Lung (tissue), 12 donors: Measurements from ENCODE around the gene DENND1C. TPM values are rescaled to one million over a fixed set of nuclear protein-coding genes. Genes with fewer than 3 reads are reported as not detected.
A peak's percentile ranks its signal among the peaks of the same experiment; 100 is the strongest.

ENCODE experiments used
- ATAC-seq: fragments of 200-7000 bp; cut with Tn5 transposase; one replicate; pipeline ENCODE4 v1.9.1; 2020; ENCODE audit warnings: moderate number of reproducible peaks; ENCODE audit not compliant: insufficient read depth, low FRiP score
- DNase-seq, 3 donors: peaks; one replicate each; pipeline ENCODE4 v3.0.0-alpha.2; 2013 to 2017
- H3K27ac ChIP-seq, 2 donors: one replicate each; pipeline ENCODE4 v1.5.1; 2013; ENCODE audit warnings: mild to moderate bottlenecking in 2 of 2, moderate library complexity in 2 of 2, control low read depth in 1 of 2, inconsistent platforms in 1 of 2, low read depth in 1 of 2, low read length in 1 of 2
- H3K27me3 ChIP-seq, 3 donors: one replicate each; pipeline ENCODE4 v1.5.1; 2013; ENCODE audit warnings: low read length in 2 of 3; ENCODE audit not compliant: control insufficient read depth in 3 of 3, insufficient read depth in 3 of 3
- H3K36me3 ChIP-seq, 4 donors: one replicate each; pipeline ENCODE4 v1.5.1; 2013; ENCODE audit warnings: low read length in 4 of 4, mild to moderate bottlenecking in 1 of 4, moderate library complexity in 1 of 4; ENCODE audit not compliant: control insufficient read depth in 4 of 4, insufficient read depth in 4 of 4
- H3K4me1 ChIP-seq, 5 donors: one replicate each; pipeline ENCODE4 v1.5.1; 2013; ENCODE audit warnings: low read length in 5 of 5, mild to moderate bottlenecking in 2 of 5, moderate library complexity in 1 of 5; ENCODE audit not compliant: control insufficient read depth in 5 of 5, insufficient read depth in 5 of 5
- H3K4me3 ChIP-seq: one replicate; pipeline ENCODE4 v1.5.1; 2013; ENCODE audit warnings: mild to moderate bottlenecking, control low read depth, moderate library complexity
- H3K9ac ChIP-seq, 2 donors: one replicate each; pipeline ENCODE4 v1.5.1; 2013; ENCODE audit warnings: low read length in 2 of 2, control low read depth in 1 of 2; ENCODE audit not compliant: insufficient read depth in 1 of 2
- H3K9me3 ChIP-seq, 4 donors: one replicate each; pipeline ENCODE4 v1.5.1; 2013; ENCODE audit warnings: low read length in 3 of 4, mild to moderate bottlenecking in 1 of 4, moderate library complexity in 1 of 4; ENCODE audit not compliant: control insufficient read depth in 4 of 4, insufficient read depth in 3 of 4
- CTCF ChIP-seq: IDR thresholded peaks from 2 replicates; pipeline ENCODE4 v1.5.1; 2012; ENCODE audit warnings: mild to moderate bottlenecking; ENCODE audit errors: control extremely low read depth, extremely low read depth
- WGBS, 2 donors: extraction: QIAGEN DNeasy Blood & Tissue Kit; methylation state at CpG; one replicate each; pipeline ENCODE4 v1.1.7; 2013; 5-methylcytosine and 5-hydroxymethylcytosine counted together
- polyA plus RNA-seq, 2 donors: library from polyadenylated mRNA; stranded (reverse); fragments of 200-250 nt; gene quantifications; one replicate each; pipeline ENCODE4 v1.2.1, GENCODE V29; 2013
- total RNA-seq, 2 donors: library from RNA; depleted of rRNA in 1 of 2; stranded (reverse); fragments of >200 nt in 1 of 2; gene quantifications; one replicate each; pipeline ENCODE4 v1.2.1, GENCODE V29; 2014 to 2021
- donor health status: control.
- donor health status: control.
- donor health status: Bipolar disorder and iron deficiency.
- donor health status: healthy.
- donor health status: DM: yes; HTN: yes; CAD: no.

Gene DENND1C
- total and polyA plus RNA-seq, 4 donors: 2.7 to 11.0 (median 9.3) TPM

GRCh38 chr19:6527893-6528543, 46.4 kb upstream of the DENND1C start:
- TF ChIP-seq CTCF: no peak
- Histone ChIP-seq H3K9me3 (no peaks in the 10 kb centered on the region), H3K4me1 (peaks cover 0 to 39% (median 4%) of the 10 kb centered on the region in 5 donors), H3K36me3 (no peaks in the 10 kb centered on the region), H3K27ac (no peak overlapping the region), H3K4me3 (no peak overlapping the region), H3K27me3 (peaks cover 0 to 16% (median 11%) of the 10 kb centered on the region in 3 donors), H3K9ac (no peak overlapping the region)
- DNase-seq (peak in 1 of 3 donors; percentile 12), ATAC-seq (no peak)
- WGBS, 2 donors: 78 to 83% methylated on average over 17 of the region's 17 CpGs

DNA sequence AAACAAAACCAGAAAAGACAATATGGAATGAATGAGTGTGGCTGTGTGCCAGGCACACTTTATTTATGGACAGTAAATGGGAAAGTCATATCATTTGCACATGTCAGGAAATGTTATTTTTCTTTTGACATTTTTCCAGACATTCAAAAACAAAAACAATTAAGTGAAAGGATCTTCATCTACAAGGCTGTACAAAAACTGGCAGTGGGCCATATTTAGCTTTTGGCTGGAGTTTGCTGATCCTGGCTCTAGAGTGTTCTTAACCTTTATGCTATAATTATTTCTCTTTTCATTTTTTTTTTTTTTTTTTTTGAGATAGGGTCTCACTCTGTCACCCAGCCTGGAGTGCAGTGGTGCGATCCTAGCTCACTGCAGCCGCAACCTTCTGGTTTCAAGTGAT, 42.7 kb upstream of the DENND1C start:
- TF ChIP-seq CTCF: no peak
- no peak overlapping the region for H3K9ac ChIP-seq
- no peaks in the 10 kb centered on the region for H3K36me3 ChIP-seq
- 68 to 81% methylated on average over 2 of the region's 2 CpGs for WGBS, 2 donors
- H3K4me1 ChIP-seq: peaks cover 0 to 16% (median 4%) of the 10 kb centered on the region in 5 donors
- ATAC-seq (no peak), DNase-seq (peak; percentile 77 to 97 (median 92))
- no peaks in the 10 kb centered on the region for H3K9me3 ChIP-seq
- H3K4me3 ChIP-seq: no peak overlapping the region
- H3K27me3 ChIP-seq: no peaks in the 10 kb centered on the region
- no peak overlapping the region for H3K27ac ChIP-seq

GRCh38 chr19:6522712-6523111, 41.1 kb upstream of the DENND1C start:
- Histone ChIP-seq H3K9me3 (no peaks in the 10 kb centered on the region), H3K27me3 (no peaks in the 10 kb centered on the region), H3K9ac (no peak overlapping the region), H3K27ac (no peak overlapping the region), H3K4me3 (no peak overlapping the region), H3K36me3 (no peaks in the 10 kb centered on the region), H3K4me1 (peaks cover 0 to 6% (median 0%) of the 10 kb centered on the region in 5 donors)
- no peak for ATAC-seq
- no peak for TF ChIP-seq CTCF
- no peak for DNase-seq
- WGBS, 2 donors: 80 to 85% methylated on average over 6 of the region's 6 CpGs
